Astrocyte of the spinal cord (primary cell): ENCODE data around the gene PHF19.

ENCODE experiments used
- DNase-seq: peaks from one replicate; pipeline ENCODE4 v3.0.0; 2011; ENCODE audit warnings: low read depth, low spot score
- H3K4me3 ChIP-seq: 2 replicates; pipeline ENCODE4 v1.5.1; 2011; ENCODE audit warnings: low read depth, mild to moderate bottlenecking, low read length, moderate library complexity
- CTCF ChIP-seq: IDR thresholded peaks from 2 replicates; pipeline ENCODE4 v1.5.1; 2012; ENCODE audit warnings: low read depth, mild to moderate bottlenecking, low read length, inconsistent platforms
- in situ Hi-C: cut with HindIII; loops from 2 replicates; pipeline ENCODE4 v1.10.0; 2017; ENCODE audit warnings: low sequenced_read_pairs

PHF19 gene

GRCh38 chr9:120913647-120914264 lies 36.8 kb upstream of the PHF19 start:
- no peak overlapping the region for H3K4me3 ChIP-seq
- TF ChIP-seq CTCF, result no peak
- in situ Hi-C loops, result no loop called here
- DNase-seq, result no peak

GRCh38 chr9:120912958-120913646 lies 36.1 kb upstream of the PHF19 start:
- TF ChIP-seq CTCF, result no peak
- no peak overlapping the region for H3K4me3 ChIP-seq
- no peak for DNase-seq
- in situ Hi-C loops, result no loop called here

GRCh38 chr9:120911295-120911837 lies 34.4 kb upstream of the PHF19 start:
- DNase-seq, result no peak

GRCh38 chr9:120910643-120911042 lies 33.7 kb upstream of the PHF19 start:
- in situ Hi-C loops, result no loop called here
- no peak overlapping the region for H3K4me3 ChIP-seq
- no peak for DNase-seq
- TF ChIP-seq CTCF, result no peak

More at GRCh38 chr9:120911295-120911837, 34.4 kb upstream of the PHF19 start:
- TF ChIP-seq CTCF, result no peak
- no peak overlapping the region for H3K4me3 ChIP-seq
- in situ Hi-C loops, result no loop called here

- TF ChIP-seq CTCF, result no peak
- no peak for DNase-seq
- no peak overlapping the region for H3K4me3 ChIP-seq
- in situ Hi-C loops, result no loop called here
Measured at GRCh38 chr9:120909904-120910303, 32.9 kb upstream of the PHF19 start.

GRCh38 chr9:120905315-120906164 lies 28.6 kb upstream of the PHF19 start:
- no peak for DNase-seq

More at GRCh38 chr9:120905315-120906164, 28.6 kb upstream of the PHF19 start:
- no peak overlapping the region for H3K4me3 ChIP-seq
- in situ Hi-C loops, result no loop called here
- no peak for TF ChIP-seq CTCF
